HG03045 (cell line): ENCODE data around the gene LEMD3.

Experiments used
- ATAC-seq: cut with Tn5 transposase; IDR thresholded peaks from one replicate; pipeline ENCODE4 v1.9.1; 2021; ENCODE audit warnings: mild to moderate bottlenecking, moderate library complexity; ENCODE audit not compliant: unreplicated experiment

The LEMD3 gene

GRCh38 chr12:65169320-65170208 is at the start of gene LEMD3:
TSS of gene LEMD3 (plus strand) at chr12:65169583. CDS start at chr12:65169597, 14 bp downstream.
- ATAC-seq: peak; percentile 95

GRCh38 chr12:65121049-65121955 is 48.1 kb upstream of the LEMD3 start, which contains the start of gene WIF1:
TSS of gene WIF1 (minus strand) at chr12:65121305. CDS start at chr12:65121191, 114 bp downstream.
- peak; percentile 46 for ATAC-seq

GRCh38 chr12:65121956-65122469 is 47.4 kb upstream of the LEMD3 start:
- ATAC-seq: no peak

DNA sequence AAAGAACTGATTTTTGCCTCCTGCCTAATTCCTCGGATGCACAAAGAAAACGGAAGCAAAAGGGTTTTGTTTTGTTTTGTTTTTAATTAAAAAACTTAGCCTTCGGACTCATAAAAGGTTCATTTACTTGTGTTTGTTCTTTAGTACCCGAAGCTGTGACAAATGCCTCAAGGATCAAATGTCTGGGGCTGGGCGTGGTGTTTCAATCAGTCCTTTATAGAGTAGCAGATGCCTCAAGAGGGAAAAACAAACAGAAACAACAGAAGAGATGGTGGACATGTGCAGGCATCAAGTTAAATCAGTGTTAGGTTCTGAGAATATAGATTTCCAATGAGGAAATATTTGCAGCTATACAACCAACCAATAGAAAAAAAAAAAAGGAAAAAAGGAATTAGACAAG is 46.7 kb upstream of the LEMD3 start:
- no peak for ATAC-seq

DNA sequence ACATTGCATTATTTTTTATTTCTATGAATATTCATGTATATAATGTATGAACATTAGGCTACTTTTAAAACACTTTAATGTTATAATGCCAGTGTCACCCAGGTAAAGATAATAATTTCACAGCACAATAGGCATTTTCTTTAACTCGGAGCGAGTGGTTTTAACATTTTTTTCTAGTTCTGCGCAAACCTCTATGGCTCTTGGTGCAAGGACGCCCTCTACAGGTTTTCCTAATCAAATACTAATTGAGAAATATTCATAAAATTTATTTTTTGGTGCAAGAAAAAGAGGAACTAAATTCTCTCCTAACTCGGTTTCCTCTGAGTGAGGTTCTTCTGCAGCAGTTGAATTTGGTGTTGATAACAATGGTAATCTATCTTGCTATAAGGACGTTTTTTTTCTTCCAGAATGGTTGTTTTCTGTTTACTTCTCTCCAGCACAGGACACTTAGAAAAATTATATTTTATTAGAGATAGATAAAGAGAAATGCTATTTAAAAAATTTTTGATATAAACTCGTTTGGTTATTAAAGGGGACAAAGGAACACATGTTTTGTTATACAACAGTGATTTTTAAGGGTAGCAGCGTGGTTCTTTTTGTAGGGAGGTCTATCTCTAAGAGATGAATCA is 45.8 kb upstream of the LEMD3 start:
- no peak for ATAC-seq

DNA sequence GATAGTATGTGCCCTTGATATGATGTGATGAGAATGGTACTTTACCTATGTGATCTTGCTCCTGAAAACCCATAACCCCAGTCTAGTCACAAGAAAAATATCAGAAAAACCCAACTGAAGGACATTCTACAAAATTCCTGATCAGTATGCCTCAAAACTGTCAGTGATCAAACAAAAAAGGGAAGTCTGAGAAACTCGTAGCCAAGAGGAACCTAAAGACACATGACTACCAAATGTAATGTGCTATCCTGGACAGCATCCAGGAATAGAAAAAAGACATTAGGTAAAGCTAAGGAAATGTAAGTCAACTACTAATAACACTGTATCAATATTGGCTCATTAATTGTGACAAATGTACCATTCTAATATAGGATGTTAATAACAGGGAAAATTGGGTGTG is 44.1 kb upstream of the LEMD3 start:
- no peak for ATAC-seq

- ATAC-seq: no peak
These were observed 43.4 kb upstream of the LEMD3 start for GRCh38 chr12:65125975-65126374.

- ATAC-seq: no peak
These were observed 42.9 kb upstream of the LEMD3 start for GRCh38 chr12:65126482-65126881.

DNA sequence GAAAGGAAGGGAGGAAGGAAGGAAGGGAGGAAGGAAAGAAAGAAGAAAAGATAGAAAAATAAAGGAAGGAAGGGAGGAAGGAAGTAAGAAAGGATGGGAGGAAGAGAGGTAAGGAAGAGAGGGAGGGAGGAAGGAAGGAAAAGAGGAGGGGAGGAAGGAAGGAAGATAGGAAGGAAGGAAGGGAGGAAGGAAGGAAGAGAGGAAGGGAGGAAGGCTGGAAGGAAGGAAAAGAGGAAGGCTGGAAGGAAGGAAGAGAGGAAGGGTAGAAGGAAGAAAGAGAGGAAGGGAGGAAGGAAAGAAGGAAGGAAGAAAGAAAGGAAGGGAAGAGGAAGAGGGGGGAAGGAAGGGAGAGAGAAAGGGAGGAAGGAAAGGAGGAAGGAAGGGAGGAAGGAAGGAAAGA is 35.5 kb upstream of the LEMD3 start:
- no peak for ATAC-seq

- ATAC-seq: no peak
These were observed 30.0 kb upstream of the LEMD3 start for GRCh38 chr12:65139389-65139788.

DNA sequence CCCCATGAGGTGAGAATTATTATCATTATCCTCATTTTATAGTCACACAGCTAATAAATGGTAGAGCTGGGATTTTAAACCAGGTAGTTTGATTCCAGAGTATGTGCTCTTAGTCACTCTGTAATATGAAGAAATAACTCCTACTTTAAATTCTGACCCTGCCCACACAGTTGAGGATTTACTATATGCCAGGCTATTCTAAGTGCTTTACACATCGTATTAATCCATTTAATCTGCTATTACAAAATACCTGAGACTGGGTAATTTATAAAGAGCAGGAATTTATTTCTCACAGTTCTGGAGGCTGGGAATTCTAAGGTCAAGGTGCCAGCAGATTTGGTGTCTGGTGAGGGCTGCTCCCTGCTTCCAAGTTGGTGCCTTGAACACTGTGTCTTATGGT is 28.6 kb upstream of the LEMD3 start:
- no peak for ATAC-seq

- ATAC-seq: no peak
These were observed 22.0 kb upstream of the LEMD3 start for GRCh38 chr12:65147312-65147905.

DNA sequence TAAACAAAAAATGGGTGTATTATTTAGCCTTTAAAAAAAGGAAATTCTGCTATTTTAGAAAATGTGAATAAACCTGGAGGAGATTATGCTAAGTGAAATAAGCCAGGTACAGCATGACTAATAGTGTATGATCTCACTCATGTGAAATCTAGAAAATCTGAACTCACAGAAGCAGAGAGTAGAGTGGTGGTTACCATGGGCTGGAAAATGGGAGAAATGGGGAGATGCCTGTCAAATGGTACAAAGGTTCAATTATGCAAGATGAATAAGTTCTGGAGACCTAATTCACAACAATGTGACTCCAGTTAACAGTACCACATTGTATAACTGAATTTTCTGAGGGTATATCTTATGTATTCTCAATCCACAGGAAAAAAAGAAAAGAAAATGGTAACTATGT is 17.4 kb upstream of the LEMD3 start:
- no peak for ATAC-seq

GRCh38 chr12:65152596-65152995 is 16.8 kb upstream of the LEMD3 start:
- ATAC-seq: no peak

- ATAC-seq: peak; percentile 42
These were observed 13.6 kb upstream of the LEMD3 start for GRCh38 chr12:65155784-65156183.

DNA sequence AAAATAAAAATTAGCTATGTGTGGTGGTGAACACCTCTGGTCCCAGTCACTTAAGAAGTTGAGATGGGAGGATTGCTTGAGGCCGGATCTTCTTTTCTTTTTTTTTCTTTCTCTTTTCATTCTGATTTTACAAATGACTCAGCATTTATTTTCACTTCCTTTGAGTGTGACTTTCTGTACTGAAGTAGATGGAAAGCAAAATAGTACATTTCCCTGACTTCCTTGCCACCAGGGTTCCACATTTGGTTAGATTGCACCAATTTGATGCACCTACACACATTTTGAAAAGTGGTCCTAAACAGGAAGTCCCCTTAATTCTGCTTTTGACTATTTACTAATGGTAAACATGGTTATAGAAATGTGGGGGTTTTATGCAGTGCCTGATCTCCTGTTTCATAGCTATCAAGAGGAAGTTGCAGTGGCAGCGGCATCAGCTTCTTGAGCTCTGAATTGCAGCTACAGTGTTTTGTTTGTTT is 13.0 kb upstream of the LEMD3 start:
- peak; percentile 96 for ATAC-seq

DNA sequence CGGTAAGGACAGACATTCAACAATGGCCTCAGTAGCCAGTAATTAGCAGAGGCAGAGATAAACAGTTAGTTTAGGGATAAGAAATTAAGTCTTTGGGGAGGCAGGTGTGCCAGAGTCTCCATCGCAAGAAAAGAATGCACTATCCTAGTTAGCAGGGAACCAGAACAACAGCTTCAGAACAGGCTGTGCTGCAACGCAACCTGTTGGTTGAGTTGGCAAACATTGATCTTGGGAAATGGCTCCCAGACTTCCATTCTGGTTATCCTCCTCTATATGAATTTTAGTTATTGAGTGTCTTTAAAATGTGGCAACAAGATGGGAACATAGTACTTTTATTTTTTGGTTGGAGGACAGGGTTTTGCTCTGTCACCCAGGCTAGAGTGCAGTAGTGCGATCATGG is 12.3 kb upstream of the LEMD3 start:
- ATAC-seq: no peak

GRCh38 chr12:65162609-65163008 is 6.8 kb upstream of the LEMD3 start:
- peak; percentile 82 for ATAC-seq

- no peak for ATAC-seq
These were observed 5.1 kb upstream of the LEMD3 start for GRCh38 chr12:65164244-65164643.

DNA sequence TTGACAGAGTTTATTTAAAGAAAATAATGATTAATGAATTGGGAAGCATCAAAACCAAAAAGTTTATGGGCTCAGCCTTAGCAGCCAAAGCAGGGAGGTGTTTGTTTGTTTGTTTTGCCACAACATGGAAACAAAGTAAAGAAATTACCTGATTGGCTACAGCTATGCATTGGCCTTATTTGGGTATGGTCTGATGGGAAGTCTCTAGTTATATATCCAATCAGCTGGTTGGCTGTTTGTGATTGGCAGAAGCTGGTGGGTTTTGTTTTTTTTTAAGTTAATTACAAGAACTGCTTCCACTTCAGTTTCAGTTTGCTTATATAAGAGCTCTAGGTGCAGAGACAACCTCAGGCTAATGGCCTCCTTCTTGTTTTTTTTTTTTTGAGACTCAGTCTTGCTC is 4.6 kb upstream of the LEMD3 start:
- ATAC-seq: no peak
